Breast epithelium (tissue), 4 donors: ENCODE measurements around the gene COX10. TPM values are rescaled to one million over a fixed set of nuclear protein-coding genes. Genes with fewer than 3 reads are reported as not detected.
"Not testable (repeated sequence)": the region's sequence is repeated elsewhere in the genome, so short reads cannot be mapped to it uniquely, and the experiment has no call there.

Source experiments
- DNase-seq, 2 donors: peaks; one replicate each; pipeline ENCODE4 v3.0.0-alpha.2; 2019; ENCODE audit warnings: low spot score in 2 of 2
- H3K27ac ChIP-seq, 2 donors: fragments of 200-600 bp; sonication (generic) in 1 of 2; one replicate each; pipeline ENCODE4 v1.5.1; 2016 to 2019; ENCODE audit warnings: mild to moderate bottlenecking in 1 of 2
- H3K27me3 ChIP-seq, 2 donors: fragments of 200-600 bp; sonication (generic) in 1 of 2; one replicate each; pipeline versions ENCODE4 v1.5.1 to v1.6.0; 2017 to 2019; ENCODE audit warnings: control low read depth in 1 of 2, mild to moderate bottlenecking in 1 of 2
- H3K36me3 ChIP-seq: fragments of 200-600 bp; one replicate; pipeline ENCODE4 v1.5.1; 2019
- H3K4me1 ChIP-seq, 2 donors: fragments of 200-600 bp; sonication (generic); one replicate each; pipeline ENCODE4 v1.5.1; 2016 to 2019; ENCODE audit warnings: control low read depth in 1 of 2
- H3K4me3 ChIP-seq, 3 donors: fragments of 200-600 bp; sonication (generic); 1 replicate in 2 of 3; 2 replicates in 1 of 3; pipeline ENCODE4 v1.5.1; 2016 to 2019; ENCODE audit warnings: mild to moderate bottlenecking in 3 of 3, moderate library complexity in 2 of 3
- H3K9me3 ChIP-seq, 2 donors: fragments of 200-600 bp; sonication (generic) in 1 of 2; one replicate each; pipeline ENCODE4 v1.5.1; 2016 to 2019; ENCODE audit warnings: control low read depth in 1 of 2
- CTCF ChIP-seq, 3 donors: fragments of 450-650 bp; IDR thresholded peaks; one replicate each; pipeline ENCODE4 v1.5.1; 2016 to 2017; ENCODE audit warnings: antibody characterized with exemption in 3 of 3, mild to moderate bottlenecking in 3 of 3, moderate library complexity in 3 of 3
- POLR2A ChIP-seq: fragments of 450-650 bp; IDR thresholded peaks from one replicate; pipeline ENCODE4 v1.6.1; 2016; ENCODE audit warnings: antibody characterized with exemption, mild to moderate bottlenecking, moderate library complexity
- POLR2AphosphoS5 ChIP-seq, 3 donors: sonication (generic); formaldehyde crosslinking; IDR thresholded peaks; one replicate each; pipeline ENCODE4 v1.6.1; 2017; ENCODE audit warnings: antibody characterized with exemption in 3 of 3
- intact Hi-C: fragments of 100-400 bp; cut with DNase I; formaldehyde crosslinking; loops from one replicate; pipeline ENCODE4 v1.15.1; 2023; ENCODE audit warnings: low total_unique reads
- total RNA-seq, 3 donors: library from RNA; depleted of rRNA; stranded (reverse); fragments of >200 nt; gene quantifications; one replicate each; pipeline ENCODE4 v1.1.0, GENCODE V29; 2016

COX10 gene
- total RNA-seq, 3 donors from 2014 or later, result 18.0 to 30.6 (median 18.2) TPM

GRCh38 chr17:14184536-14184935 lies 115.2 kb downstream of the COX10 start:
- H3K4me1 ChIP-seq, DNase-seq, H3K9me3 ChIP-seq, H3K4me3 ChIP-seq, H3K36me3 ChIP-seq, H3K27ac ChIP-seq, H3K27me3 ChIP-seq, intact Hi-C loops: not testable (repeated sequence)

- H3K27ac ChIP-seq, H3K4me1 ChIP-seq, H3K27me3 ChIP-seq, DNase-seq, H3K4me3 ChIP-seq, H3K9me3 ChIP-seq, H3K36me3 ChIP-seq, intact Hi-C loops: not testable (repeated sequence)
These were observed 117.1 kb downstream of the COX10 start for GRCh38 chr17:14186443-14186842.

- H3K4me1 ChIP-seq, H3K36me3 ChIP-seq, DNase-seq, H3K9me3 ChIP-seq, H3K27ac ChIP-seq, intact Hi-C loops, H3K4me3 ChIP-seq, H3K27me3 ChIP-seq: not testable (repeated sequence)
These were observed 121.5 kb downstream of the COX10 start for GRCh38 chr17:14190774-14191173.

- H3K27me3 ChIP-seq, H3K27ac ChIP-seq, H3K4me1 ChIP-seq, H3K4me3 ChIP-seq, H3K9me3 ChIP-seq, H3K36me3 ChIP-seq, intact Hi-C loops, DNase-seq: not testable (repeated sequence)
These were observed 122.2 kb downstream of the COX10 start for GRCh38 chr17:14191469-14191868.

GRCh38 chr17:14192039-14192438 lies 122.7 kb downstream of the COX10 start:
- H3K36me3 ChIP-seq, H3K4me3 ChIP-seq, H3K27ac ChIP-seq, H3K9me3 ChIP-seq, intact Hi-C loops, H3K4me1 ChIP-seq, H3K27me3 ChIP-seq, DNase-seq: not testable (repeated sequence)

GRCh38 chr17:14192636-14193344 lies 123.5 kb downstream of the COX10 start:
- H3K4me3 ChIP-seq, result not testable (repeated sequence)

GRCh38 chr17:14196377-14196997 lies 127.2 kb downstream of the COX10 start:
- DNase-seq, result no peak
- no peaks in the 10 kb centered on the region for H3K36me3 ChIP-seq
- H3K4me3 ChIP-seq, result no peak overlapping the region
- intact Hi-C loops, result no loop called here
- no peaks in the 10 kb centered on the region for H3K27me3 ChIP-seq
- H3K9me3 ChIP-seq, result no peaks in the 10 kb centered on the region
- no peak for TF ChIP-seq POLR2A
- no peak for TF ChIP-seq POLR2AphosphoS5 (IDR thresholded peaks at IDR 0.05)
- no peak for TF ChIP-seq CTCF (IDR thresholded peaks at IDR 0.05)
- no peak overlapping the region for H3K27ac ChIP-seq
- no peaks in the 10 kb centered on the region for H3K4me1 ChIP-seq

More at GRCh38 chr17:14192636-14193344, 123.5 kb downstream of the COX10 start:
- intact Hi-C loops, DNase-seq, H3K4me1 ChIP-seq, H3K36me3 ChIP-seq, H3K9me3 ChIP-seq, H3K27me3 ChIP-seq, H3K27ac ChIP-seq: not testable (repeated sequence)

GRCh38 chr17:14197057-14197456 lies 127.8 kb downstream of the COX10 start:
- Histone ChIP-seq H3K4me3 (no peak overlapping the region), H3K27me3 (no peaks in the 10 kb centered on the region), H3K36me3 (no peaks in the 10 kb centered on the region), H3K27ac (no peak overlapping the region), H3K9me3 (no peaks in the 10 kb centered on the region), H3K4me1 (no peaks in the 10 kb centered on the region)
- intact Hi-C loops, result no loop called here
- no peak for DNase-seq
- TF ChIP-seq CTCF (IDR thresholded peaks at IDR 0.05) (no peak), POLR2AphosphoS5 (IDR thresholded peaks at IDR 0.05) (no peak), POLR2A (no peak)
